ENCODE data around the gene XXYLT1.
"Not testable (repeated sequence)": the region's sequence is repeated elsewhere in the genome, so short reads cannot be mapped to it uniquely, and the experiment has no call there.

The XXYLT1 gene

DNA sequence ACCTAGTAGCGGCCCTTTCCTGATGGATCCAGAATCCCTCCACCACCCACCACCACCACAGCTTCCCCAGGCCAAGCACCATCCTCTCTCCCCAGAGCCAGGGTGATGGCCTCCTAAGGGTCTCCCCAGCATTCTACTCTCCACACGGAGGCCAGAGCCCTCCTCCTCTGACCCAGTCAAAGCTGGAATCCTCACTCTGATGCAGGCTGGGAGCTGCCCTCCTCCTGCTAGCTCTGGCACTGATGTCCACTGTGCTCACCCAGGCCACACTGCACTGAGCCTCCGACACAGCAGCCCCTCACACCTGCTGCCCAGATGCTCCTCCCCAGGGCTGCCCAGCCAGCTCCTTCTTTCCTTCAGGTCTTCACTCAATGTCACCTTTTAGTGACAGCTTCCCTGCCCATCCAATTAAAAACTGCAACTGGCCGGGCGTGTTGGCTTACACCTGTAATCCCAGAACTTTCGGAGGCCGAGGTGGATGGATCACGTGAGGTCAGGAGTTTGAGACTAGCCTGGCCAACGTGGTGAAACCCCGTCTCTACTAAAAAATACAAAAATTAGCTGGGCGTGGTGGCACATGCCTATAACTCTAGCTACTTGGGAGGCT, 21.0 kb downstream of the XXYLT1 start:
- no peak for DNase-seq

DNA sequence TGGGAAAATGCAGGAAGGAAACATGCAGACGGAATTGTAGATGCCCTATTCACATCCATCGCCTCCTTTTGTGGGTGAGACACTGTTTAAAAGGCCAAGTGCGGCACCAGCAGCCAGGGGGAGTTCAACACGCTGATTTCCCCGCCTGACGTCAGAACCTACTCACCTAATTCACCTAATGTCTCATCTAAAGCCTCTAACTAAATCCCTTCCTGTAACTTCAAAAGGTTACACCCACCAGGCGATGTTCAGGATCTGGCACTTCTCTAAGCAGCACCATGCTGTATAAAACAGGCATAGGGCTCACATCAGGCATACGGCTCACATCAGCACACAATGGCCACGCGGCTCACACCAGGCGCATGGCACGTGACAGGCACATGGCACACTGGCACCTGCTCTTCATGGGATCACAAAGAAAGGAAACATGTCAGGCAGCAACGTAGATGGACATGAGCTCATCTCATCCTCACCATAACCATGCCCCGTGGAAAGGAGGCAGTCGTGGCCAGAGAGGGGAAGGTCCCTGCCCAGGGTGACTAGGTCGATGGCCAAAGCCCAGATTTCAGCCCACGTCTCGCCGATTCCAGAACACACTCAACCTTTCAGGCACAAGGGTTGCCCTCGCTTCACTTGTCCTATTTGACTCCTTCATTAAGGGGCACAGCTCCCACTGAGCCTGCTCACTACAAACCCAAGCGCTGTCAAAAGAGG, 21.7 kb downstream of the XXYLT1 start:
- DNase-seq, result no peak

DNA sequence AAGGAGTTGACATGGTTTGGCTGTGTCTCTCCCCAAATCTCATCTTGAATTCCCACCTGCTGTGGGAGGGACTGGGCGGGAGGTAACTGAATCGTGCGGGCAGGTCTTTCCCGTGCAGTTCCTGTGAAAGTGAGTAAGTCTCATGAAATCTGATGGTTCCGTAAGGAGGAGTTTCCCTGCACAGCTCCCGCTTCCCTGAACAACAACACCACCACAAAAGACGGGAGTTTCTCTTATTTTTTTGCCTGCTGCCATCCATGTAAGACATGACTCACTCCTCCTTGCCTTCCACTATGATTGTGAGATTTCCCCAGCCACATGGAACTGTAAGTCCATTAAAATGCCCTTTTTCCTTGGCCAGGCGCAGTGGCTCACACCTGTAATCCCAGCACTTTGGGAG, 22.7 kb downstream of the XXYLT1 start:
- DNase-seq, result no peak

DNA sequence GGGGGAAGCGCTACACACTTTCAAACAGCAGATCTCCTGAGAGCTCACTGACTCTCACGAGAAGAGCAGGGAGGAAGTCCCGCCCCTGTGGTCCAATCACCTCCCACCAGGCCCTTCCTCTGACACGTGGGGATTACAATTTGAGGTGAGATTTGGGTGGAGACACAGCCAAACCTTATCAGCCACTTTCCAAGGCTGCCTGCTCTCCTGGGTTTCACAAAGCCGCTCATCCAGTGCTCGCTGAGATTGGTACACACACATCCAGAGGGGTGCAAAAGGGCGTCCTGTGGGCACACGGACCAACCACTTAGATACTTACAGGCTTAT, 23.1 kb downstream of the XXYLT1 start:
- DNase-seq, result no peak

DNA sequence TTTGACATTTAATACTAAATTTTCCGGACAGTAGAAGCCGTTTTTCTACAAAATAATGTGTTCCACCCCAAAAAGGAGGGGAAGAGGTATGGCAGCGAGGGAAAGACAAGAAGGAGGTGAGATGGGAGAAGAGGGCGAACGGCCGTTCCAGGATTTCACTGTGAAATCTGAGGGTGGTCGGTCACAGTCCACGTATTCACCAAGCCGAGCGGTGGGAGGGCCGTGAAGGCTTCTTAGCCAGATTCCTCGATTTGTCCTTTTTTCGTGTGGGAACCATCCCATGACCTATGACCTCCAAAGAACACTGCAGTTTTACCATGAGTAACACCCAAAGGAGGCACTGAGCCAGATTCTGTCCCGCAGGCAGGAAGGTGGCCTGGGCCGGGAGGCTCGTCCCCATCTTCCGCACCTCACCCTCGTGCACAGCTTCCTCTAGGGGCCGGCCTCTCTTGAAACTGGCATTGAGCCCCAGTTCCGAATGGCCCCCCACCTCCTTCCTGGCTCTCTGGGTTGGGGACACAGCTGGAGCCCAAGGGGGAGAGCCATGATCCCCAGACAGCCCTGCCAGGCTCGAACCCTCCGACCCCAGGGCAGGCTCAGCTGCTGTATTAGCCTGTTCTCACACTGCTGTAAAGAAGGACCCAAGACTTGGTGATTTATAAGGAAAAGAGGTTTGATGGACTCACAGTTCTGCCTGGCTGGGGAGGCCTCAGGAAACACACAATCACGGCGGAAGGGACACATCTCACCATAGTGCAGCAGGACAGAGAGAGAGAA, 23.7 kb downstream of the XXYLT1 start:
- no peak for DNase-seq

DNA sequence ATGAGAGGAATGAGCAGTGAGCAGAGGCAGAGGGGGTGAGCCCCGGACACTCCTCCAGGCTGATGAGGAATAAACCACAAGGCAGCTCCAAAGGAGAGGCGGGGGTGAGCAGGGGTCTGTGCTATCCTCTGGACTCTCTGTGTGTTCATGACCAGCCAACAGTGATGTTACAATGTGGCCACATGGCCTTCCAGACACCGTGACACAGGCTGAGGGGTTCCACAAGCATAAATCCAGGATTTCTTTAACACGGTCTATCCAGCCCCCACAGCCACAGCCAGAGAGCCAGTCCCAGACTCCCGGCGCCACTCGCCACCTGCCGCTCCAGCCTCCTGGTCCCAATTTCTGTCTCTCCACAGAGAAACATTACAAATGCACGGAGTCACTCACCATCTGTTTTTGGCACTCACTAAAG, 24.4 kb downstream of the XXYLT1 start:
- DNase-seq, result peak; percentile 53

DNA sequence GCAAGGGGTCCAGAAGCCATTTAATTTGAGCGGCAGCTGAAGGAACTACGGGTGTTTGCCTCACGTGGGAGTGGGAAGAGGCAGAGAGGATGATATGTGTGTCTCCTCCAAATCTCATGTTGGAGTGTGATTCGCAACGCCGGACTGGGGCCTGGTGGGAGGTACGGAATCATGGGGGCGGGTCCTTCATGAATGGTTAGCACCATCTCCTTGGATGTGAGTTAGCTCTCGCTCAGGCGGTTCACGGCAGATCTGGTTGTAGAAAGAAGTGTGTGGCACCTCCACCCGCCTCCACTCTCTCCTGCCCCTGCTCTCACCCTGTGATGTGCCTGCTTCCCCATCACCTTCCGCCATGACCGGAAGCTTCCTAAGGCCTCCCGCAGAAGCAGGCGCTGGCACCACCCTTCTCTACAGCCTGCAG, 25.4 kb downstream of the XXYLT1 start:
- DNase-seq, result no peak

DNA sequence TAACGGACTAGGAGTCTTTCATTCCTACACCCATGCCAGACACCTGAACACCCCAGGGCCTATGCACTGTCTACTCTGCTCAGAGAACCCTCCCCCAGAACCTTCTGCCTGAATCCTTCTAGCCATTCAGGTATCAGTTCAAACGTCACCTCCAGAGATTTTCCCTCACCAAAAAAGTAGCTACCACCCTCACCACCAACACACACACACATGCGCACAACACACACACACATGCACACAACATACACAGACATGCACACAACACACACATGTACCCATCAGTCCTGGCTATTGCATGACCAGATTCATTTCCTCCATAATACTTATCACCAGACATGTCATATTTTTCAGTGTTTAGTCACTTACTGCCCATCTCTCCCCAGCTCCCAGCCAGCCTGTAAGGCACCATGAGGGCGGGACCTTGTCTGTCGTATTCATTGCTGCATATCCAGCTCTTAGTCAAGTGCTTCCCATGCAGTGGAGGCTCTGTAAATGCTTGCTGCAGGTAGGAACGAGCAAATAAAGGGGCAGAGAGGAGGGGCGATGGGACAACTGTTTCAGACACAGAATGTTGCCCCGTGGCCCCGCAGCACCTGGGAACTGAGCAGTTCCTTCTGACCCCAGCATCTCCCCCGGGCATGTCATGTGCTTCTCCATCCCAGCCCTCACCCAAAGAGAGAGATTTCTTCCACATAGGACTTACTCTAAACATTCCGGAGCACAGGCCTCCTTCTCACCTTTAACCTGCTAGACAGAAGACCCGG, 29.2 kb downstream of the XXYLT1 start:
- DNase-seq, result peak; percentile 33

DNA sequence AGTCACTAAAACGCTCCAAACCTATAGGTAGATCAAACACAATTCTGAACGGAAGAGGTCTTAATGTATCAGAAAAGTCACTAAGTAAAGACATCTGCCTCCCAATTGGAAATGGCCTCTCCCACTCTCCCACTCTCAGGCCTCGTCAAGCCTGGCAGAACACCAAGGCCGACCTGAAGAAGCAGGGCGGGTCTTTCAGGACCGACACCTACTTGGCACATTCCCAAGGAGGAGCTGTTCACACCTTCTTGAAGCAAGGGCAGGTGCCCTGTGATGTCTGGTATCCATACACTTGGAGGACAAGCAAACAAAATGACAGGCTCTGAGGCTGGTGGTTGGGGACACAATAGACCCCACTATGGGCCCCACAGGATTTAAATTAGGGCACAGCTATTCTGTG, 30.0 kb downstream of the XXYLT1 start:
- no peak for DNase-seq

DNA sequence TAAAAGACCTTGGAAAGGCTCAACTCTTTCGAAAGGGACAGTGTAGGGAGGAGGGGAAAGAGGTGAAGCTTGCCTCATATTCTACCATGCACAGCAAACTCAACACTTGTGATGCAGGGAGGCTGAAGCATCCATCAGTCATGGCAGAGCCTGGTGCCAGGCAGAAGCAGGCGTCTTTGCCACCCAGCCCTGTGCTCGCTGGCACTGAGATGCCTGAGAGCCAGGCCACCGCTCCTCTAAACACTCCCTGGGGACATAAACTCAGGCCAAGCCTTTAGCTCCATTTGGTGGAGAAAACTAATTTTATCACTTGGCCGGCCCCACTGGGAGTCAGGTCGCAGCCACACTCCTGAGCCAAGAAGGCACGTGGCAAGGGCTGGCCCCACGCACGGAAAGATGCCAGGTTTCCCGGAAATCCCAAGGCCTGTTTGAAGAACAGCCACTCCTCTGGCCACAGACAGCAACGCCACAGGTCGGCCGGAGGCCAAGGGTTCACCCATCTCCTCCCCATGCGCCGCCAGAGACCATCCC, 30.7 kb downstream of the XXYLT1 start:
- DNase-seq, result no peak

DNA sequence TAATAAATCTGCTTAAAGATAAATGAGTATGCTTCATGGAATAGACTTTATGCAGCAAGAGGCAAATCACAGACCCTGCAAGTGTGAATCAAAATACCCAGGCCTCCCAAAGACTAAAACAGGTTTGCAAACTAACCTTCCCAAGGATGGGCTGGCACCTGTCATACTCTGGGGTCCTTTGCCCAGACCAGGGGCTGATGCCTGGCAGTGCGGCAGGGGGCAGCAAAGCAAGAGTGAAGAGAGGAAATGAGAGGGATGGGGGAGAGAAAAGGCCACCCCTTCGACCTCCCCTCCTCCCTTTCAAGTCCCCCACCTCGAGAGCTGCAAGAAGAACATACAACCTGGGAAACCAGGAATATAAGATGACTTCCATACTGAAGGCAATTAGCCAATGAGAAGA, 31.8 kb downstream of the XXYLT1 start:
- no peak for DNase-seq

DNA sequence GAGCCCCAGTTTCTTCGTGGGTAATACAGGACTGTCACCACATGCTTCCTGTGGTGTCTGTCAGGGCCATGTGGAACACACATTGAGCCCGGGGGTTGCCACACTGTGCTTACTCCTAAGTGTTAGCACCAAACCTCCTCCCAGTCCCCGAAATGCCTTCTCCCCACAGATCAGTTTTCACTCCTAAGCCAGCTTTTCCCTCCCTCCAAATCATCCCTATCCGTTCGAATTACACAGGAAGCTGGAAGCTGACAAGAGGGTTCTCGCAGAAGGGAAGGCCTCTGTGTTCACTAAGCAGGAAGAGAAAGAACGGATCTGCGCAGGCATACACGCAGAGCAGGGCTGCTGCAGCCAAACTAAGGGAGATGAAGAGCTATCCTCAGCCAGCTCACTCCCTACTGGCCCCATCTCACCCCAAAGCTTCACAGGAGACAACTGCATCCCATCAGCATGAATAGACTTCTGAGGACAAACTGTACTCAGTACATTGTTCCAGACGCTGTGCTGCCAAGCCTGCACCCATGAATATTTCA, 32.3 kb downstream of the XXYLT1 start:
- DNase-seq, result peak; percentile 67

DNA sequence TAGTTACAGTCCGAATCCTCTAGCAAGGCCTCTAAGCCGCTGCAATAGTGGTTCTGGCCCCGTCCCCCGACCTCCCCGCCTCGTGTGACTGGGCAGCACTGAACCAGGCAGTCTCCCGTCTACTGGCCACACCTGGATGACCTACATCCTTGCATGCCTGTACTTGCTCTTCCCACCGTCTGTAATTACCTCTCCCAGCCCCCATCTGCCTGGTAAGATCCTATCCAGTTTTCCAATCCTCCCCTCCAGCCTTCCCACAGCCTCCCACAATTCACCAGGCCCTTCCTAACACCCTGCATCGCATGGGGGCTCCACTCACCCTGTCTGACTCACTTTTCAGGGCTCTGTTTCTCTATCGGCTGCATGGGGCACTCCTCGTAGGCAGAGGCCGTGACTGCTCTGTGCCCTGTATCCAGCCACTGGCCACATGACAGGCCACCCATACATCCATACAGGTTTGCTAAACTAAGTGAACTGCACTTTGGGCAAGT, 32.8 kb downstream of the XXYLT1 start:
- DNase-seq, result peak; percentile 50

DNA sequence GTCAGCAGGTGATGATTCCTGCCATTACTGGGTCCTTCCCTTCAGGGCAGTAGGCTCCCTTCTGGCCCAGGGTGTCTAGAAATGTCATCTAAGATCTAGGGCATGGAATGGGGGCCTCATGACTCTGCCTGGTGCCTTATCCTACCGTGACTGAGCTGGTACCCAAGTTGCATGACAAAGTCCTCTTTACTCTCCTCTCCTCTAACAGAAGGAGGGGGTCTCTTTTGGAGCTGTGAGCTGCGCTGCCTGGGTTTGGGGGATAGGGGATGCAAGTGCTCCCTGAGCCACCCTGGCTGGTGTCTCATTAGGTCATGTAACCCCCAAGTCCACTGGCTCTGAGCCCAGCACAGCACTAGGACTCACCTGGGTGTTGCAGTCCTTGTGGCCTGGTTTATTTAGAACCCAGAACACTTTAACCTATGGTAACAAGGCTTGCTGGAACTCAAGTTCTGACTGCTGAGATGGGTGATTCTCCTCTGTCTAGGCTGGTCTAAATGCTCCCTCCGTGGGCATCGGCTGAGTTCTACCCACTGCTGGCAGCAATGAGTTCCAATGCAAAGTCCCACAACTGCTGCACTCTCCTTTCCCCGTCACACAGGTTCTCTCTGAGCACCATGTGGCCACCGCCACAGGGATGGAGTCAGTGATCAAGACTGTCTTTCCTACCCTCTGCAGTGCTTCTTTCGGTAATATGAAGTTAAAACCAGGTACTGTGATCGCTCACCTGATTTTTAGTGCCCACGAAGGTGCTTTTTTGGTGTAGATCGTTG, 34.0 kb downstream of the XXYLT1 start:
- no peak for DNase-seq

DNA sequence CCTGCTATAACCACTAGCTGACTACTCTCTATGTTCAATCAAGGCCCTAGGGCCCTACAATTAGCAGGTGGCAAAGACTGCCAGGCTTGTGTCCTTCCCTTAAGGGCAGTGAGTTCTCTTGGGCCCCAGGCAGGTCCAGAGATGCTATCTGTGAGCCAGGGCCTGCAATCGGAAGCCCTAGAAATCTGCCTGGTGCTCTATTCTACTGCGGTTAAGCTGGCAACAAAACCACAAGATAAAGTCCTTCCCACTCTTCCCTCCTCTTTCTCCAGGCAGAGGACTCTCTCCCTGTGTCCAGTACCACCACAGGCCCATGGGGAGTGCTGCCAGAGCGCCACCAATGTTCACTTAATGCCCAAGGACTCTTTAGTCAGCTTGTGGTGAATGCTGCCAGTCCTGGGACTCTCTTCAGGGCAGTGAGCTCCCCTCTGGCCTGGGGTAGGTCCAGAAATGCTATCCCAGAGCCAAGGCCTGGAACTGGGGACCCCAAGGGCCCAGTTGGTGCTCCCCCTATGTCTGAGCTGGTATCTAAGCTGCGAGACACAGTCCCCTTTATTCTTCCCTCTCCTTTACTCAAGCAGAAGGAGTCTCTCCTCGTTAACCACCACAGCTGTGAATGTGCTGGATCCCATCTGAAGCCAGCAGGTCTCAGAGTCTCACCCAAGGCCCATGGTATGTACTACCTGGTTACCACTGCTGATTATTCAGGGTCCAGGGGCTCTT, 34.7 kb downstream of the XXYLT1 start:
- DNase-seq, result no peak

DNA sequence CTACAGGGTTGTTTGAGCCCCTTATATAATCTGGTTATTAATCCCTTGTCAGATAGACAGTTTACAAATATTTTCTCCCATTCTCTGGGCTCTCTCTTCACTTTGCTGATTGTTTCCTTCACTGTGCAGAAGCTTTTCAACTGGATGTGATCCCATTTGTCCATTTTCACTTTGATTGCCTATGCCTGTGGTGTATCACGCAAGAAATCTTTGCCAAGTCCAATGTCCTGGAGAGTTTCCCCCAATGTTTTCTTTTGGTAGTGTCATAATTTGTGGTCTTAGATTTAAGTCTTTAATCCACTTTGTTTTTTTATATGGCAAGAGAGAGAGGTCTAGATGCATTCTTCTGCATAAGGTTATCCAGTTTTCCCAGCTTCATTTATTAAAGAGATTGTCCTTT, 40.7 kb downstream of the XXYLT1 start:
- no peak for DNase-seq

DNA sequence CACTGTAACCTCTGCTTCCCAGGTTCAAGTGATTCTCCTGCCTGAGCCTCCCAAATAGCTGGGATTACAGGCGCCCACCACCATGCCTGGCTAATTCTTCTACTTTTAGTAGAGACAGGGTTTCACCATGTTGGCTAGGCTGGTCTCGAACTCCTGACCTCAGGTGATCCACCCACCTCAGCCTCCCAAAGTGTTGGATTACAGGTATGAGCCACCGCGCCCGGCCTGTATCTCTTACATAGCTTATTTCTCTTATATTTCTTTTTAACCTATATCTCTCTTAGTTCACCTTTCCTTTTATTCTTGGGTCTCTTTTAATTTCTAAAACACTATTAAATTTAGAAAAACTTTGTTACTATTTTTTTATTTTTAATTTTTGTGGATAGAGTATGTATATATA, 42.1 kb downstream of the XXYLT1 start:
- not testable (repeated sequence) for DNase-seq

DNA sequence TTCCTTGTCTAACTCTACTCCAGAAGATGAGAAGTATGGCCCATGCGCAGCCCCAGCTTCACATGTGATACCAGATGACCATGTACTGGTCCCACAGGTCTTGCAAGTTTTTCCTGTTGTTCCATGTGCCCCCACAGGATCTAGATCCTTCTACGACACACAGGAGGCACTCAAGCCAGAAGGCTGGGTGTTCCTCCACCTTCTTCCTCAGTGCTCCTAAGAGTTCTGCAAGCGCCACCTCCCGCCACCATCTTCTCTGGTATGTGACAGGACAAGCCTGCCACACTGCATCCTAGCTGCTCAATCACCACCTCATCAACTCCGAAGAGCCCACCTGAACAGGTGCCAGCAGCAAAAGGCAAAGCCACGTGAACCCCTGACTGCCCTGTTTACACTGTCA, 43.1 kb downstream of the XXYLT1 start:
- no peak for DNase-seq

DNA sequence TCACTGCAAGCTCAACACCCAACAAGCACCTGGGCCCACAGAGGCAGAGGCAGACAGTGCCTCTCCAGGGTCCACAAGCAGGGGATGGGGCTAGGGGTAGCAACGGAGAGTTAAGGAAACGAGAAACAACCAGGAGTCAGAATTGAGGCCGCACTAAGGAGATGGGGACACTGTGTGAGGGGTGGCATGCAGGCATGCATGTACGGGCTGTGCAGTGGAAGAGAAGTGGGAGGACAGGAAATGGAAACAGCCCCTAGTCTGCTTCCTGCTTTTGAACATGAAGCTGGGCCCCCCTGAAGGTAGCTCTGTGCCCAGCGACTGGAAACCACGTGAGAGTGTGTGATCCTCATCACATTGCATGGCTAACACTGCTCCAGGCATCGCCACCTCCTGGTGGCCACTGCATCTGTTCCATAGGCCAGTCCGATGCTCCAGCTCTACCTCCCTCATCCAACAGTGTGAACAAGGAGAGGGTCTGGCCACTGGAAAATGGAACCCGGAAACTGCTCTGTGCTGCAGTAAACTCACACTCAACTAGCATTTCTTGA, 44.0 kb downstream of the XXYLT1 start:
- DNase-seq, result peak; percentile 37

DNA sequence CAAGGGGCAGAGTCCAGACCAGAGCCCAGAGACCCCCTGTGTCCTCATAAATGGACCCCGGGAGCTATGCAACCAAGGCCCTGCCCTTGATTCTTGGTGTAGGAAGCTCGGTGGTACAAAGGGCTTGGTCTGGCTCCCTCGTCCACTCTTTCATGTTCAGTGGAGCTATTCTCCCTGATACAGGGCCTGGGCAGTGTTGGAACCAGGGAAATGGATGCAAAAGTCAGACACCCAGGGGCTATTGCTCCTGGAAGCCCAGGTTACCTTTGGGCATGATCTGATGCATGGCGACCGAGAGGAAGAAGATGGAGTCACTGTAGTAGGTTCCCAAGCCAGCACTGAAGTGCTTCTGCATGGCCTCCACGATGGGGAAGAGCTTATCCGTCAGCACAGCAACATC, 44.5 kb downstream of the XXYLT1 start:
- no peak for DNase-seq

DNA sequence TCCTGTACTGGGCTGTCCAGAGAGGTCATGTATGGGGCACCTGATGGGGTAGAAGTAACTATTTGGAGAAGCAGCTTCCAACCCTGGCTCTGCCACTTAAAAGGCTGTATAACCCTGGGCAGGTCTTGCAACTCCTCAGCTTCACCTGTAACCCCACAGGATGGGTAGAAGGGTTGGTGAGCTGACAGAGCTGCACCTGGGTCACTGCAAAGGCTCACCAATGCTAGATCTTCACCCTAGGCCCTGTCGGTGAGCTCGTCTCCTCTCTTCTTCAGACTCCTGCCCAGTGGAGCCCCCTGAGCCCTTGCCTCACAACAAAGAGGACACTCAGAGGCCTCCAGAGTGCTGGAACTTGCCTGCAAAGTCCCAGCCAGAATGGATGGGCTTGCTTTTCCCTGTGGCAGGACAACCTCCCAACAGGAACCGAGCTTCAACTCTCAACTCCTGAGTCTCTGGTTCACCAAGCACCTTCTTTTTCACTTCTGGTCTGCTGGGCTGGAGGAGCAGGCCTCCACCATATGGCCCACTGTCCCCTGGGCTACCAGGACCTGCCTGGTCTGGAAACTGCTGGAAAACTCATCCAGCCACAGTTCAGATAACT, 45.9 kb downstream of the XXYLT1 start:
- no peak for DNase-seq
